Calu3 (cell line): Measurements from ENCODE around the gene ATP8A1. TPM values are rescaled to one million over a fixed set of nuclear protein-coding genes. Genes with fewer than 3 reads are reported as not detected.

ENCODE experiments used
- BruUV-seq: library from RNA; stranded (reverse); fragments of 400-500 nt; replicated peaks from 2 replicates; lab custom pipeline; 2021; lab: Mats Ljungman, UMichigan
- CTCF ChIA-PET: fragments of 300-600 bp; sonication (Branson Sonifier 250); formaldehyde crosslinking; loops from one replicate; lab custom pipeline; 2022; ENCODE audit warnings: antibody characterized with exemption; lab: Charles Lee
- DNase-seq: peaks from one replicate; pipeline ENCODE4 v3.0.0; 2022
- H3K27ac Mint-ChIP-seq: one replicate; pipeline ENCODE4 v1.8.0; 2022; ENCODE audit warnings: mixed read lengths; ENCODE audit not compliant: unreplicated experiment
- H3K27me3 Mint-ChIP-seq: one replicate; pipeline ENCODE4 v1.8.0; 2022; ENCODE audit warnings: mixed read lengths; ENCODE audit not compliant: unreplicated experiment
- H3K36me3 Mint-ChIP-seq: one replicate; pipeline ENCODE4 v1.8.0; 2022; ENCODE audit warnings: mild to moderate bottlenecking, moderate library complexity, mixed read lengths; ENCODE audit not compliant: insufficient read depth, unreplicated experiment
- H3K4me1 Mint-ChIP-seq: one replicate; pipeline ENCODE4 v1.8.0; 2022; ENCODE audit warnings: mild to moderate bottlenecking, low read depth, mixed read lengths; ENCODE audit not compliant: unreplicated experiment
- H3K4me3 Mint-ChIP-seq: one replicate; pipeline ENCODE4 v1.8.0; 2022; ENCODE audit warnings: mild to moderate bottlenecking, low read depth, moderate library complexity, mixed read lengths; ENCODE audit not compliant: unreplicated experiment
- H3K9me3 Mint-ChIP-seq: one replicate; pipeline ENCODE4 v1.8.0; 2022; ENCODE audit warnings: low read depth, mixed read lengths; ENCODE audit not compliant: unreplicated experiment
- intact Hi-C: fragments of 100-400 bp; cut with micrococcal nuclease; formaldehyde crosslinking; loops from one replicate; pipeline ENCODE4 v1.10.0; 2022; ENCODE audit not compliant: unreplicated experiment
- total RNA-seq: library from RNA; stranded (reverse); gene quantifications from 2 replicates; pipeline ENCODE4 v1.2.3, GENCODE V29; 2022
- TF ChIP-seq, protein P1 (sequence below): fragments of 200-600 bp; IDR thresholded peaks from one replicate; pipeline ENCODE4 v1.8.0; 2022; ENCODE audit warnings: antibody characterized with exemption; ENCODE audit not compliant: unreplicated experiment

Gene ATP8A1
- total RNA-seq, 1 experiment from 2014 or later: 0.76 TPM

DNA sequence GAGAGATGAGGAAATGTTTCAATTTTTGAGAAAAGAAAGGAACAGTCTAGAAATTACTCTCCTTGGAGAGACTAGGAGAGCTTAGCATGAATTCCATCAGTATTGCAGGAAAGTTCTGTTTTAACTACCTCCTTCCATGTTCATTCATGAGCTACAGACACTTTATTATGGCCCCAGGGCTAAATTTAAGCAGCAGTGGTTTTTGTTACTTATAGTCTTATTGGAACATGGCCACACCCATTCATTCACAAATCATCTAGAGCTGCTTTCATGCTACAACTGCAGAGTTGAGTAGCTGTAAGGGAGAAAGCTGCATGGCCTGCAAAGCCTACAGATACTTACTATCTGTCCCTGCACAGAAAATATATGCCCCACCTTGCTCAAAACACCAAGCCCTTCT is 178.0 kb downstream of the ATP8A1 start:
- intact Hi-C loops: no loop called here
- TF ChIP-seq, protein P1, sequence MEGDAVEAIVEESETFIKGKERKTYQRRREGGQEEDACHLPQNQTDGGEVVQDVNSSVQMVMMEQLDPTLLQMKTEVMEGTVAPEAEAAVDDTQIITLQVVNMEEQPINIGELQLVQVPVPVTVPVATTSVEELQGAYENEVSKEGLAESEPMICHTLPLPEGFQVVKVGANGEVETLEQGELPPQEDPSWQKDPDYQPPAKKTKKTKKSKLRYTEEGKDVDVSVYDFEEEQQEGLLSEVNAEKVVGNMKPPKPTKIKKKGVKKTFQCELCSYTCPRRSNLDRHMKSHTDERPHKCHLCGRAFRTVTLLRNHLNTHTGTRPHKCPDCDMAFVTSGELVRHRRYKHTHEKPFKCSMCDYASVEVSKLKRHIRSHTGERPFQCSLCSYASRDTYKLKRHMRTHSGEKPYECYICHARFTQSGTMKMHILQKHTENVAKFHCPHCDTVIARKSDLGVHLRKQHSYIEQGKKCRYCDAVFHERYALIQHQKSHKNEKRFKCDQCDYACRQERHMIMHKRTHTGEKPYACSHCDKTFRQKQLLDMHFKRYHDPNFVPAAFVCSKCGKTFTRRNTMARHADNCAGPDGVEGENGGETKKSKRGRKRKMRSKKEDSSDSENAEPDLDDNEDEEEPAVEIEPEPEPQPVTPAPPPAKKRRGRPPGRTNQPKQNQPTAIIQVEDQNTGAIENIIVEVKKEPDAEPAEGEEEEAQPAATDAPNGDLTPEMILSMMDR: no peak
- CTCF ChIA-PET: no interaction called here
- Mint-ChIP-seq H3K27ac (no peak overlapping the region), H3K4me3 (no peak overlapping the region), H3K4me1 (no peaks in the 10 kb centered on the region), H3K27me3 (peaks cover 8% of the 10 kb centered on the region), H3K36me3 (no peaks in the 10 kb centered on the region), H3K9me3 (no peaks in the 10 kb centered on the region)
- no TSS peak for BruUV-seq
- no peak for DNase-seq

DNA sequence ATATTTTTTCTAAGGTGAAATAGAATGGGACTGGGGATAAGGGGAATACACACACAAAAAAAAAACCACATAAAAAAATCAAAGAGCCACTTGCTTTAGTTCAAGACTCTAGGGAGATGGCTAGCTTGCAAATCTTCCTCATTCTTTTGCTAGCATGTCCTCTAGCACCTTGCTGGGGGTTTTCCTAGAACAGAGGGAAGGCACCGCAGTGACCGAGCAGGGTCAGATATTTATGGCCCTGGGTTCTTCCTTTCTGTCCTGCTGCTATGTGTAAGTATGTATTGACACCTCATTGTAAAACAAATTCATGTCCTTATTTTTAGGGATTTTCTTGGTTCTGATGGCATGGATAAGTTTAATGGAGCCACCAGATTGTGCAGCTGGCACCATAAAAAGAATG is 178.4 kb downstream of the ATP8A1 start:
- no peak overlapping the region for H3K27ac Mint-ChIP-seq
- no TSS peak for BruUV-seq
- TF ChIP-seq, protein P1: no peak
- peaks cover 8% of the 10 kb centered on the region for H3K27me3 Mint-ChIP-seq
- H3K36me3 Mint-ChIP-seq: no peaks in the 10 kb centered on the region
- intact Hi-C loops: no loop called here
- no peak for DNase-seq
- H3K4me3 Mint-ChIP-seq: no peak overlapping the region
- CTCF ChIA-PET: no interaction called here
- H3K9me3 Mint-ChIP-seq: no peaks in the 10 kb centered on the region
- no peaks in the 10 kb centered on the region for H3K4me1 Mint-ChIP-seq

DNA sequence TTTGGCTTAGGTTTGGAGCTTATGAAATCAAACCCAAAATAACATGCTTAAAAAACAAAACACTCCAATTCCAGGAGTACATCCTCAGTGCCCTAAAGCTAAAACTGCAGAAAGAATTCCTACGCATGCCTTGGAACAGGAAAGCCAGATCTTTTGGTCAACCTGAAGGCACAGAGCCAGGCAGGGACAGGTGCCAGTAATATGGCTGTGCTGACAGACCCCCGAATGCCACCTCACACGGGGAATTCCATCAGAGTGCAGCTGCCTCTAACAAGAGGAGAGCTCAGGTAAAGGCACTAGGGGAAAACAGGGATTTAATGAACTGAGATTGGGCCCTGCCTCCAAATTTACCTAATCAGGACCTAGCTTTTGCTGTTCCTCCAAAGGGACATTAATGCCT is 182.5 kb downstream of the ATP8A1 start:
- intact Hi-C loops: no loop called here
- Mint-ChIP-seq H3K36me3 (no peaks in the 10 kb centered on the region), H3K27me3 (no peaks in the 10 kb centered on the region), H3K4me3 (no peak overlapping the region), H3K9me3 (no peaks in the 10 kb centered on the region), H3K4me1 (no peaks in the 10 kb centered on the region), H3K27ac (no peak overlapping the region)
- TF ChIP-seq, protein P1: no peak
- CTCF ChIA-PET: no interaction called here
- no peak for DNase-seq
- no TSS peak for BruUV-seq

DNA sequence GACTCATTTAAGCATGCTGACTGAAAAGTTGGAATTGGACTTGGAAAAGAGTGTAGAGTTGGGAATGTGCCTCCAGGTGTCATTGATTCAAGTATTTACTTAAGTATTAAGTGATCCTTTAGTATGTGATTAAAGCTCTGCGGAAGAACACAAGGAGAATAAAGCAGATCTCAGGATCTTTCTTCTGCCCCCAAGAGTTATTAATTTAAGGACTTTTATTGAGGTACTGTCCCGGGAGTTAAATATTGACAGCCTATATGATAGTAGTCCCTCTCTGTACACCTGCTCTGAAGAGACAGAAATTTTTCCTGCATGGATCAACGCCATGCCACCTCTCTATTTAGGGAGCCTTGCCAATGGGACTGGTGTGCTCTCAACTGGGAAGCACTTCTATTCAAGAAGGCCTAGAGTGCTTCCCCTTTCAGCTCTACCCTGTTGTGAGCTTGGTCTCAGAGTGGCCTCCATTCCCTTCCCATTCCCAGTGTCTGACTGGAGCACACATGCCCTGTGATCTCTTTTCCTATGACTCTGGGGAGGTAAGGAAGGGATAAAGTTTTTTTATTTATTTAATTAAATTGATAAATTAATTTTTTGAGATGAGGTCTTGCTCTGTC is 183.7 kb downstream of the ATP8A1 start:
- H3K36me3 Mint-ChIP-seq: no peaks in the 10 kb centered on the region
- no peaks in the 10 kb centered on the region for H3K9me3 Mint-ChIP-seq
- BruUV-seq: no TSS peak
- intact Hi-C loops: no loop called here
- no peak overlapping the region for H3K4me3 Mint-ChIP-seq
- TF ChIP-seq, protein P1: no peak
- DNase-seq: no peak
- H3K4me1 Mint-ChIP-seq: no peaks in the 10 kb centered on the region
- H3K27me3 Mint-ChIP-seq: no peaks in the 10 kb centered on the region
- H3K27ac Mint-ChIP-seq: no peak overlapping the region
- CTCF ChIA-PET: no interaction called here
